ENCODE results near the gene FAM117A. TPM values are rescaled to one million over a fixed set of nuclear protein-coding genes. Genes with fewer than 3 reads are reported as not detected.

FAM117A gene
- total RNA-seq, 2 donors from 2014 or later: 30.9 to 46.4 TPM

GRCh38 chr17:49699966-49700575, 63.9 kb downstream of the FAM117A start:
- WGBS: 59% methylated on average over 8 of the region's 8 CpGs
- Histone ChIP-seq H3K9me3 (no peaks in the 10 kb centered on the region), H3K27me3 (replicated peaks; ENCODE audit: insufficient read depth) (no peaks in the 10 kb centered on the region), H3K4me1 (replicated peaks) (no peaks in the 10 kb centered on the region), H3K36me3 (peaks cover 15 to 16% of the 10 kb centered on the region in 2 donors), H3K27ac (no peak overlapping the region), H3K4me3 (no peak overlapping the region)
- DNase-seq (ENCODE audit: low spot score): no peak
- TF ChIP-seq, protein P1, sequence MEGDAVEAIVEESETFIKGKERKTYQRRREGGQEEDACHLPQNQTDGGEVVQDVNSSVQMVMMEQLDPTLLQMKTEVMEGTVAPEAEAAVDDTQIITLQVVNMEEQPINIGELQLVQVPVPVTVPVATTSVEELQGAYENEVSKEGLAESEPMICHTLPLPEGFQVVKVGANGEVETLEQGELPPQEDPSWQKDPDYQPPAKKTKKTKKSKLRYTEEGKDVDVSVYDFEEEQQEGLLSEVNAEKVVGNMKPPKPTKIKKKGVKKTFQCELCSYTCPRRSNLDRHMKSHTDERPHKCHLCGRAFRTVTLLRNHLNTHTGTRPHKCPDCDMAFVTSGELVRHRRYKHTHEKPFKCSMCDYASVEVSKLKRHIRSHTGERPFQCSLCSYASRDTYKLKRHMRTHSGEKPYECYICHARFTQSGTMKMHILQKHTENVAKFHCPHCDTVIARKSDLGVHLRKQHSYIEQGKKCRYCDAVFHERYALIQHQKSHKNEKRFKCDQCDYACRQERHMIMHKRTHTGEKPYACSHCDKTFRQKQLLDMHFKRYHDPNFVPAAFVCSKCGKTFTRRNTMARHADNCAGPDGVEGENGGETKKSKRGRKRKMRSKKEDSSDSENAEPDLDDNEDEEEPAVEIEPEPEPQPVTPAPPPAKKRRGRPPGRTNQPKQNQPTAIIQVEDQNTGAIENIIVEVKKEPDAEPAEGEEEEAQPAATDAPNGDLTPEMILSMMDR (IDR thresholded peaks at IDR 0.05): no peak
- TF ChIP-seq POLR2AphosphoS5 (IDR thresholded peaks at IDR 0.05) (no peak), POLR2A (IDR thresholded peaks at IDR 0.05) (no peak)
- intact Hi-C loops (cut with DNase I): no loop called here

- Histone ChIP-seq H3K27ac (no peak overlapping the region), H3K4me1 (replicated peaks) (no peaks in the 10 kb centered on the region), H3K36me3 (peaks cover 4 to 11% of the 10 kb centered on the region in 2 donors), H3K27me3 (replicated peaks; ENCODE audit: insufficient read depth) (no peaks in the 10 kb centered on the region), H3K9me3 (no peaks in the 10 kb centered on the region), H3K4me3 (no peak overlapping the region)
- TF ChIP-seq POLR2A (IDR thresholded peaks at IDR 0.05) (no peak), POLR2AphosphoS5 (IDR thresholded peaks at IDR 0.05) (no peak)
- TF ChIP-seq, protein P1 (IDR thresholded peaks at IDR 0.05): no peak
- intact Hi-C loops (cut with DNase I): no loop called here
- no peak for DNase-seq (ENCODE audit: low spot score)
- 51% methylated on average over 6 of the region's 6 CpGs for WGBS
Observed at GRCh38 chr17:49698005-49698404, 65.9 kb downstream of the FAM117A start.

DNA sequence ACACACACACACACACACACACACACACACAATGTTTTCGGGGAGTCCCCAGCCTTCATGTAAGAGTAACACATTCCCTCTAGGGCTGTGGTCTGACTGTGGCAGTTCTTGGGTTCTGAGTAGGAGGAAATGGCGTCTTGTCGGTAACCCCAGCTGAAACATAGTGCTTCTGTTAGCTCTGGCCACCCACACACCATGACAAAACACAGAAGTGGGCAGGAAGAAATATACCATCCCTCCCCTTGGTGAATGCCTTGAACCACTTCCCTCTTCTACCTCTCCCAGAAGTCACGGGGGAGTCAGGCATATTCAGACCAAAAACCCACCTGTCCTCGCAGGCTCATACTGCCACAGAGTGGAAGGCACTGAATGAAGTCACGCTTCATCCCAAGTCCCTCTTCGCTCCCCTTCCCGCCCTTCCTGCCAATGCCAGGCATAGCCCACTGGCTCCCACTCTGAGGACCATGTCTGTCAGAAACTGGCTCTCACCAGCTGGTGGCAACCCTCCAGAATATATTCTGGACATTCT, 67.6 kb downstream of the FAM117A start:
- no peak for DNase-seq (ENCODE audit: low spot score)
- Histone ChIP-seq H3K4me3 (no peak overlapping the region), H3K4me1 (replicated peaks) (no peaks in the 10 kb centered on the region), H3K9me3 (no peaks in the 10 kb centered on the region), H3K27me3 (replicated peaks; ENCODE audit: insufficient read depth) (no peaks in the 10 kb centered on the region), H3K27ac (no peak overlapping the region), H3K36me3 (peaks cover 0 to 6% of the 10 kb centered on the region in 2 donors)
- no peak for TF ChIP-seq POLR2A (IDR thresholded peaks at IDR 0.05)
- TF ChIP-seq, protein P1 (IDR thresholded peaks at IDR 0.05): no peak
- no peak for TF ChIP-seq POLR2AphosphoS5 (IDR thresholded peaks at IDR 0.05)
- WGBS: 79% methylated on average over 8 of the region's 8 CpGs
- intact Hi-C loops (cut with DNase I): no loop called here

- Histone ChIP-seq H3K4me3 (no peak overlapping the region), H3K9me3 (no peaks in the 10 kb centered on the region), H3K4me1 (replicated peaks) (no peaks in the 10 kb centered on the region), H3K27ac (no peak overlapping the region), H3K36me3 (peaks cover 0 to 5% of the 10 kb centered on the region in 2 donors), H3K27me3 (replicated peaks; ENCODE audit: insufficient read depth) (no peaks in the 10 kb centered on the region)
- no peak for DNase-seq (ENCODE audit: low spot score)
- intact Hi-C loops (cut with DNase I): loop anchor here (1.0 kb wide), 1 partner anchor 125 kb away; no protein-coding TSS in a partner anchor
- TF ChIP-seq, protein P1 (IDR thresholded peaks at IDR 0.05): peak in 1 of 4 experiments; percentile 9
- TF ChIP-seq POLR2A (IDR thresholded peaks at IDR 0.05): no peak
- WGBS: 52% methylated on average over 5 of the region's 5 CpGs
Observed at GRCh38 chr17:49695698-49696232, 68.2 kb downstream of the FAM117A start.
